HG03378 (cell line): ENCODE results near the gene DOCK4.
"Not testable (repeated sequence)": the region's sequence is repeated elsewhere in the genome, so short reads cannot be mapped to it uniquely, and the experiment has no call there.

Source experiments
- ATAC-seq: cut with Tn5 transposase; IDR thresholded peaks from one replicate; pipeline ENCODE4 v1.9.1; 2021; ENCODE audit warnings: mild to moderate bottlenecking, moderate library complexity; ENCODE audit not compliant: unreplicated experiment

DOCK4 gene

DNA sequence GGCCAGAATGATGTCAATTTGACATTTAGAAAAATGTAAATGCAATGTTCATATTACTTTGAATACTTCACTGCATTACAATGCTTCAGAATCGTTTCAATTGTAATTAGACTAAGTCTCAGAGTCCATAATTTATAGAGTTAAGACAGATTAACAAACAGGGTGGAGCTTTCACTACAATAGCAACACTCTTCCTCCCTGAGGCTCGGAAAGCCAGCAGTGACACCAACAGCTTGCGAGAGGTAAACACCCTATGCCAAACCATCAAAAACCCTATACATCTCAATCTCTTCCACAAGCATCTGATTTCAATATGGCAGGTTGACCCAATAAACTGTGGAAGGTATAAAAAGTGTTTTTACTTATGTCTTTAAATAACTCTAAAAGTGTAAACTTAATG is 72.2 kb downstream of the DOCK4 start:
- no peak for ATAC-seq

DNA sequence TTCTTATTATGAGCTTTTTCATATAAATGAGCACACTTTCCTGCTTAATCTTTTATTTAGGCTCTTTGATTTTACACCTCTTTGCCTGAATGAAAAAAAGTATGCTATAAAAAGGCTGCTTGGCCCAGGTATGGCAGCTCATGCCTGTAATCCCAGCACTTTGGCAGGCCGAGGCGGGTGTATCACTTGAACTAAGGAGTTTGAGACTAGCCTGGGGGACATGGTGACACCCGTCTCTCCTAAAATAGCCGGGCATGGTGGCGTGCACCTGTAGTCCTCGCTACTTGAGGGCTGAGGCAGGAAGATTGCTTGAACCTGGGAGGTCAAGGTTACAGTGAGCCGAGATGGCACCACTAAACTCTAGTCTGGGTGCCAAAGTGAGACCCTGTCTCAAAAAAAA is 72.9 kb downstream of the DOCK4 start:
- no peak for ATAC-seq

GRCh38 chr7:112132051-112132694 is 74.0 kb downstream of the DOCK4 start:
- no peak for ATAC-seq

DNA sequence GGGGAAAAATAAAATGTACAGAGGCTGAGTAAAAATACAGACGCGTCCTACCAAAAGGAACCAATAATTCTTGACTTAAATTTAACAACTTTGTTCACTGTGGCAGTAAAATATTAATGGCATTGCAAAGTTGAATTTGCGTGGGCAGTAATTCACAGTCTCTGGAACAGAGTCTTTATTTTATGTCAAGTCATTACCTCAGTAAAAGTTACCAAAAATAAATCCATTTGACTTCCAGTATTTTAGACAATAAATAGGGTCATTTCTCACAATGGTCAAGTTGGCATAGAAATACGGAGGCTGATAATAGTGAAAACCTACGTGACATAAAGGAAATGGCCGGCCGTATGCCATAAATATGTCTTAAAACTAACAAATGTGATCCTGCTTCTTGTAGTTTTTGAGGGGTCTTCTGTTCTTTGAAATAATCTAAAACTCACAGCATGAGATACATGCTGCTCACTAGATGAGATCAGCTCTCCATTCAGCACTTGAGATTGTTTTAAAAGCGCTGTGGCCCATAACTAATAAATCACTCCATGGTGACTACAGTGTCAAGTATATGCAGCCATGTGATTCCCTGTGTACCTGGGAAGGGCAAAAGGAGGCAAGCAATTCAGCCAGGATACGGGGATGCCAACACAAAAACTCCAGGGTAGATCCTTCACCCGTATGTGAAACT is 75.3 kb downstream of the DOCK4 start:
- ATAC-seq, result no peak

DNA sequence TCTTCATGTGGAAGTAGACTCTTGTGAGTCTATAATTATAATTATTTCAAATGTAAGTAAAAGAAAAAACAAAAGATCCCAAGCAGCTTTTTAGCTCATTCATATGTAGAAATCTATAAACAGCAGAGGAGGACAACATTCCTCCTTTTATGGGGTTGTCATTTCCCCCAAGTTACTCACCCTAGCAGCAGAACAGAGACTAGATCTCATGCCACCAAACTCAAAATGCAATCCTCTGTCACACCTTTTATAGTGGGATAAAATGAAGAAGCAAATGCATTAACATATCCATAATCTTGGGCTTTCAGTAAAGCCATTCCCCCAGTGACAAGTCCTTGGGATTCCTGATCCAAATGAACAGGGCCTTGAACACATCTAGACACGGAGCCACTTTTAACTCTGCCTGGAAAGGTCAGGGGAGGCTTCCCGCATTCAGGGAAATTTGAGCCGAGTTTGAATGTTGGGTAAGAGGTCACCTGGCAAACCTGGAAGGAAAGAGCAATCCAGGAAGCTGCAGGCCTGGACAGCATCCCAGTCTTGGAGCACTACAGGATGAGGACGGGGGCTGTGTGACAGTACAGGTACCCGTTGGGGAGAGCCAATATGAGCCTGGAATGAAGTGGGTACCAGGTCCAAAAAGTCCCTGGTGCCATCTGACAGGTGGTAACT is 76.4 kb downstream of the DOCK4 start:
- no peak for ATAC-seq

DNA sequence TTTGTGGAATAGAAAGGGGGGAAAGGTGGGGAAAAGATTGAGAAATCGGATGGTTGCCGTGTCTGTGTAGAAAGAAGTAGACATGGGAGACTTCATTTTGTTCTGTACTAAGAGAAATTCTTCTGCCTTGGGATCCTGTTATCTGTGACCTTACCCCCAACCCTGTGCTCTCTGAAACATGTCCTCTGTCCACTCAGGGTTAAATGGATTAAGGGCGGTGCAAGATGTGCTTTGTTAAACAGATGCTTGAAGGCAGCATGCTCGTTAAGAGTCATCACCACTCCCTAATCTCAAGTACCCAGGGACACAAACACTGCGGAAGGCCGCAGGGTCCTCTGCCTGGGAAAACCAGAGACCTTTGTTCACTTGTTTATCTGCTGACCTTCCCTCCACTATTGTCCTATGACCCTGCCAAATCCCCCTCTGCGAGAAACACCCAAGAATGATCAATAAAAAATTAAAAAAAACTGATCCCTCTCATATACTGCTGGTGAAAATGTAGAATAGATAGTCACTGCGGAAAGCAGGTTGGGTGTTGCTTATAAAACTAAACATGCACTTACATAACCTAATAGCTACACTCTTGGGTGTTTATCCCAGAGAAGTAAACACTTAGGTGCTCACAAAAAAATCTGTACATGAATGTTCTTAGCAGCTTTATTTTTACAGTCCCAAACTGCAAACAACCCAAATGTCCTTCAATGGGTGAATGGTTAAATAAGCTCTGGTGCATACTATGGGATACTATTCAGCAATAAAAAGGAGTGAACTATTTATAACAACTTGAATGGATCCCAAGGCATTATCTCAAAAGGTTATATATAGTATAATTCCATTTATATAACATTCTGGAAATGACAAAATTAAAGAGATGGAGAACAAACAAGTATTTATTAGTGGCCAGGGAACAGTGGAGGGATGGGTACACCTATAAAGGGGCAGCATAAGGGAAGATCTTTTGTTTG is 77.5 kb downstream of the DOCK4 start:
- ATAC-seq, result not testable (repeated sequence)

GRCh38 chr7:112128041-112128440 is 78.2 kb downstream of the DOCK4 start:
- not testable (repeated sequence) for ATAC-seq

GRCh38 chr7:112125250-112125649 is 80.9 kb downstream of the DOCK4 start:
- no peak for ATAC-seq

GRCh38 chr7:112124061-112124766 is 82.0 kb downstream of the DOCK4 start:
- no peak for ATAC-seq

- ATAC-seq, result no peak
Observed at GRCh38 chr7:112122798-112123197, 83.4 kb downstream of the DOCK4 start.

- no peak for ATAC-seq
Observed at GRCh38 chr7:112122144-112122543, 84.1 kb downstream of the DOCK4 start.

DNA sequence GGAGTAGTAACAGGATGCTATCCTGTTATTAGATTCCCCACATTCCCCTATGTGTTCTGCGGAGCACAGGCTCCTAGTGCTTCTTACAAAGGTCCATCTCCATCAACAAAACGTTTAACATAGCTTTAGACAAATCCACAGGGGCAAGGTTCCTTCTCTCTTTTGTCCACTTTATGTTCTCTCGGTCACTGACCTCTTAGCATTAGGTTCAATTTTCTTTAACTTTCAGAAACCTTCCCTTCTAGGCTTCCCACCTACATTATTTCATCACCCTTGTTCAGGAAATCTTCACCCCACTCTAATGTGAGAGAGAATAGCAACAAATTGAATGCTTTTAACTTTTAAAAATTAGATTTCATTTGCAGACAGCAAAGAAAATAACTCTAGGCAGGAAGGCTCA is 84.9 kb downstream of the DOCK4 start:
- ATAC-seq, result no peak

GRCh38 chr7:112120696-112121217 is 85.4 kb downstream of the DOCK4 start:
- peak; percentile 93 for ATAC-seq

GRCh38 chr7:112118581-112119566 is 87.3 kb downstream of the DOCK4 start:
- ATAC-seq, result no peak

DNA sequence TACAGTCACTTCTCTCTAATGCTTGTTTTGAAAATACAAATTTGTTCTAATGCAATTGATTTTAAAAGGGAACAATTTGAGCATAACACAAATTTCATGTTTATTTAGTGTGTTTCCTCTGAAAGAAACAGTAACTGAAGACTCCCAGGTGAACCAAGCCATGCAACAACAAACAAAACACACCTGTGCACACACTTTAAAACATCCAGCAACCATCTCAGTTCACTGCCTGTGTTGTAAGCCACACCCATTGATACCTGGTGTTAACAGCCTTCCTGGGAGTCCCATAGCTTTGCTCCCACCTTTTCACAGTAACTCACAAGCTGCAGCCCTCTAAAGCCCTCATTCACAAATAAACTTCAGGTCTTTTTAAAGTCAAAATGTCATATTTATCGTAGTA is 89.3 kb downstream of the DOCK4 start:
- no peak for ATAC-seq

- ATAC-seq, result no peak
Observed at GRCh38 chr7:112116358-112116757, 89.8 kb downstream of the DOCK4 start.

DNA sequence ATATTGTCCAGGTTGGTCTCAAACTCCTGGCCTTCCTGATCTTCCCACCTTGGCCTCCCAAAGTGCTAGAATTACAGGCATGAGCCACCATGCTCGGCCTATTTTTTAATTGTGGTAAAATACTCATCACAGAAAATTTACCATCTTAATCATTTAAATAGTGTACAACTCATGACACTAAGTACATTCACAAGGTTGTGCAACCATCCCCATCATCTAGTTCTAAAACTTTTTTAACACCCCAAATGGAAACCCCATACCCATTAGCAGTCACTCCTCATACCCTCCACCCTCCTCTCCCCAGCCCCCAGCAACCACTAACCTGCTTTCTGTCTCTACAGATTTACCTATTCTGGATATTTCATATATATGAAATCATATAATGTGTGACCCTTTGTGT is 90.3 kb downstream of the DOCK4 start:
- ATAC-seq, result no peak

- no peak for ATAC-seq
Observed at GRCh38 chr7:112113913-112114575, 92.2 kb downstream of the DOCK4 start.
